SK-N-SH treated with all-trans-retinoic acid at 6 μM for 48 hours (cell line): ENCODE measurements around the gene ARHGAP22.

Source experiments
- ATAC-seq: fragments of 200-7000 bp; cut with Tn5 transposase; 3 replicates; pipeline ENCODE4 v1.9.1; 2020; ENCODE audit warnings: mild to moderate bottlenecking, moderate library complexity
- ARNTL ChIP-seq: fragments of 450-650 bp; formaldehyde crosslinking; IDR thresholded peaks from 2 replicates; pipeline ENCODE4 v1.5.0; 2020; ENCODE audit warnings: low read depth, mild to moderate bottlenecking, moderate library complexity, borderline replicate concordance
- BACH2 ChIP-seq: fragments of 250-450 bp; sonication (Bioruptor Pico); IDR thresholded peaks from 2 replicates; pipeline ENCODE4 v1.9.0; 2021; ENCODE audit warnings: mild to moderate bottlenecking, borderline replicate concordance
- CREB5 ChIP-seq: fragments of 250-450 bp; sonication (Bioruptor Pico); IDR thresholded peaks from 2 replicates; pipeline ENCODE4 v1.5.1; 2020; ENCODE audit warnings: low read depth, mild to moderate bottlenecking, moderate library complexity
- CSDC2 ChIP-seq: fragments of 250-450 bp; sonication (Bioruptor Pico); IDR thresholded peaks from 2 replicates; pipeline ENCODE4 v1.5.0; 2020; ENCODE audit warnings: mild to moderate bottlenecking, moderate library complexity
- ESRRG ChIP-seq: fragments of 250-450 bp; sonication (Bioruptor Pico); IDR thresholded peaks from 2 replicates; pipeline ENCODE4 v1.6.1; 2021; ENCODE audit warnings: mild to moderate bottlenecking
- GLIS3 ChIP-seq: fragments of 250-450 bp; sonication (Bioruptor Pico); IDR thresholded peaks from 2 replicates; pipeline ENCODE4 v1.5.0; 2020; ENCODE audit warnings: mild to moderate bottlenecking, moderate library complexity
- ISL1 ChIP-seq: fragments of 250-450 bp; sonication (Bioruptor Pico); IDR thresholded peaks from 2 replicates; pipeline ENCODE4 v2.1.2; 2022; ENCODE audit warnings: mild to moderate bottlenecking, moderate library complexity
- PPARA ChIP-seq: fragments of 250-450 bp; sonication (Bioruptor Pico); IDR thresholded peaks from 2 replicates; pipeline ENCODE4 v1.5.0; 2020; ENCODE audit warnings: mild to moderate bottlenecking, borderline replicate concordance
- SNAI2 ChIP-seq: fragments of 250-450 bp; sonication (Bioruptor Pico); IDR thresholded peaks from 2 replicates; pipeline ENCODE4 v1.5.0; 2020; ENCODE audit warnings: mild to moderate bottlenecking, moderate library complexity
- TCF4 ChIP-seq: fragments of 250-450 bp; sonication (Bioruptor Pico); IDR thresholded peaks from 2 replicates; pipeline ENCODE4 v1.8.0; 2021; ENCODE audit warnings: mild to moderate bottlenecking, moderate library complexity, borderline replicate concordance
- ZFP3 ChIP-seq: fragments of 250-450 bp; sonication (Bioruptor Pico); IDR thresholded peaks from 2 replicates; pipeline ENCODE4 v1.5.0; 2020; ENCODE audit warnings: mild to moderate bottlenecking, moderate library complexity
- ZFP30 ChIP-seq: fragments of 450-650 bp; formaldehyde crosslinking; IDR thresholded peaks from 2 replicates; pipeline ENCODE4 v1.5.0; 2022; ENCODE audit warnings: mild to moderate bottlenecking, moderate library complexity
- ZNF565 ChIP-seq: fragments of 450-650 bp; formaldehyde crosslinking; conservative IDR thresholded peaks from 2 replicates; pipeline ENCODE4 v1.5.0; 2020; ENCODE audit warnings: low read depth, mild to moderate bottlenecking, moderate library complexity
- ZNF70 ChIP-seq: fragments of 450-650 bp; formaldehyde crosslinking; IDR thresholded peaks from 2 replicates; pipeline ENCODE4 v1.5.0; 2020; ENCODE audit warnings: mild to moderate bottlenecking, moderate library complexity
- ZNF8 ChIP-seq: fragments of 450-650 bp; formaldehyde crosslinking; IDR thresholded peaks from 2 replicates; pipeline ENCODE4 v1.5.0; 2020; ENCODE audit warnings: mild to moderate bottlenecking, moderate library complexity
- TF ChIP-seq, protein P1 (sequence below): fragments of 250-450 bp; sonication (Bioruptor Pico); IDR thresholded peaks from 2 replicates; pipeline ENCODE4 v1.8.0; 2020; ENCODE audit warnings: mild to moderate bottlenecking, moderate library complexity, borderline replicate concordance
- TF ChIP-seq, protein P2 (sequence below): fragments of 250-450 bp; sonication (Bioruptor Pico); IDR thresholded peaks from 2 replicates; pipeline ENCODE4 v1.5.0; 2020; ENCODE audit warnings: mild to moderate bottlenecking, moderate library complexity
- TF ChIP-seq, protein P3 (sequence below): fragments of 250-450 bp; sonication (Bioruptor Pico); IDR thresholded peaks from 2 replicates; pipeline ENCODE4 v1.5.1; 2021; ENCODE audit warnings: mild to moderate bottlenecking, moderate library complexity
- TF ChIP-seq, protein P4 (sequence below): fragments of 250-450 bp; sonication (Bioruptor Pico); IDR thresholded peaks from 2 replicates; pipeline ENCODE4 v1.8.0; 2021; ENCODE audit warnings: low read depth, mild to moderate bottlenecking, moderate library complexity, borderline replicate concordance

Gene ARHGAP22

GRCh38 chr10:48487244-48487643, 117.6 kb downstream of the ARHGAP22 start:
- TF ChIP-seq ZFP30 (CRISPR knock-in tag): no peak
- no peak for TF ChIP-seq ZNF565
- no peak for ATAC-seq

GRCh38 chr10:48485711-48486110, 119.2 kb downstream of the ARHGAP22 start:
- TF ChIP-seq CSDC2 (CRISPR knock-in tag) (no peak), TCF4 (peak; percentile 87), SNAI2 (CRISPR knock-in tag) (no peak), CREB5 (CRISPR knock-in tag) (no peak), ZNF565 (no peak), ESRRG (CRISPR knock-in tag) (0 out of 2 replicates have a peak, but pooled peaks have one; percentile 72), GLIS3 (CRISPR knock-in tag) (no peak), ZNF70 (no peak), ARNTL (CRISPR knock-in tag) (no peak), ZFP30 (CRISPR knock-in tag) (no peak), ISL1 (peak; percentile 94), BACH2 (CRISPR knock-in tag) (no peak)
- TF ChIP-seq, protein P1, sequence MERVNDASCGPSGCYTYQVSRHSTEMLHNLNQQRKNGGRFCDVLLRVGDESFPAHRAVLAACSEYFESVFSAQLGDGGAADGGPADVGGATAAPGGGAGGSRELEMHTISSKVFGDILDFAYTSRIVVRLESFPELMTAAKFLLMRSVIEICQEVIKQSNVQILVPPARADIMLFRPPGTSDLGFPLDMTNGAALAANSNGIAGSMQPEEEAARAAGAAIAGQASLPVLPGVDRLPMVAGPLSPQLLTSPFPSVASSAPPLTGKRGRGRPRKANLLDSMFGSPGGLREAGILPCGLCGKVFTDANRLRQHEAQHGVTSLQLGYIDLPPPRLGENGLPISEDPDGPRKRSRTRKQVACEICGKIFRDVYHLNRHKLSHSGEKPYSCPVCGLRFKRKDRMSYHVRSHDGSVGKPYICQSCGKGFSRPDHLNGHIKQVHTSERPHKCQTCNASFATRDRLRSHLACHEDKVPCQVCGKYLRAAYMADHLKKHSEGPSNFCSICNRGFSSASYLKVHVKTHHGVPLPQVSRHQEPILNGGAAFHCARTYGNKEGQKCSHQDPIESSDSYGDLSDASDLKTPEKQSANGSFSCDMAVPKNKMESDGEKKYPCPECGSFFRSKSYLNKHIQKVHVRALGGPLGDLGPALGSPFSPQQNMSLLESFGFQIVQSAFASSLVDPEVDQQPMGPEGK (CRISPR knock-in tag): no peak
- TF ChIP-seq, protein P2, sequence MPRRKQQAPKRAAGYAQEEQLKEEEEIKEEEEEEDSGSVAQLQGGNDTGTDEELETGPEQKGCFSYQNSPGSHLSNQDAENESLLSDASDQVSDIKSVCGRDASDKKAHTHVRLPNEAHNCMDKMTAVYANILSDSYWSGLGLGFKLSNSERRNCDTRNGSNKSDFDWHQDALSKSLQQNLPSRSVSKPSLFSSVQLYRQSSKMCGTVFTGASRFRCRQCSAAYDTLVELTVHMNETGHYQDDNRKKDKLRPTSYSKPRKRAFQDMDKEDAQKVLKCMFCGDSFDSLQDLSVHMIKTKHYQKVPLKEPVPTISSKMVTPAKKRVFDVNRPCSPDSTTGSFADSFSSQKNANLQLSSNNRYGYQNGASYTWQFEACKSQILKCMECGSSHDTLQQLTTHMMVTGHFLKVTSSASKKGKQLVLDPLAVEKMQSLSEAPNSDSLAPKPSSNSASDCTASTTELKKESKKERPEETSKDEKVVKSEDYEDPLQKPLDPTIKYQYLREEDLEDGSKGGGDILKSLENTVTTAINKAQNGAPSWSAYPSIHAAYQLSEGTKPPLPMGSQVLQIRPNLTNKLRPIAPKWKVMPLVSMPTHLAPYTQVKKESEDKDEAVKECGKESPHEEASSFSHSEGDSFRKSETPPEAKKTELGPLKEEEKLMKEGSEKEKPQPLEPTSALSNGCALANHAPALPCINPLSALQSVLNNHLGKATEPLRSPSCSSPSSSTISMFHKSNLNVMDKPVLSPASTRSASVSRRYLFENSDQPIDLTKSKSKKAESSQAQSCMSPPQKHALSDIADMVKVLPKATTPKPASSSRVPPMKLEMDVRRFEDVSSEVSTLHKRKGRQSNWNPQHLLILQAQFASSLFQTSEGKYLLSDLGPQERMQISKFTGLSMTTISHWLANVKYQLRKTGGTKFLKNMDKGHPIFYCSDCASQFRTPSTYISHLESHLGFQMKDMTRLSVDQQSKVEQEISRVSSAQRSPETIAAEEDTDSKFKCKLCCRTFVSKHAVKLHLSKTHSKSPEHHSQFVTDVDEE (CRISPR knock-in tag): 0 out of 2 replicates have a peak, but pooled peaks have one; percentile 43
- TF ChIP-seq, protein P3, sequence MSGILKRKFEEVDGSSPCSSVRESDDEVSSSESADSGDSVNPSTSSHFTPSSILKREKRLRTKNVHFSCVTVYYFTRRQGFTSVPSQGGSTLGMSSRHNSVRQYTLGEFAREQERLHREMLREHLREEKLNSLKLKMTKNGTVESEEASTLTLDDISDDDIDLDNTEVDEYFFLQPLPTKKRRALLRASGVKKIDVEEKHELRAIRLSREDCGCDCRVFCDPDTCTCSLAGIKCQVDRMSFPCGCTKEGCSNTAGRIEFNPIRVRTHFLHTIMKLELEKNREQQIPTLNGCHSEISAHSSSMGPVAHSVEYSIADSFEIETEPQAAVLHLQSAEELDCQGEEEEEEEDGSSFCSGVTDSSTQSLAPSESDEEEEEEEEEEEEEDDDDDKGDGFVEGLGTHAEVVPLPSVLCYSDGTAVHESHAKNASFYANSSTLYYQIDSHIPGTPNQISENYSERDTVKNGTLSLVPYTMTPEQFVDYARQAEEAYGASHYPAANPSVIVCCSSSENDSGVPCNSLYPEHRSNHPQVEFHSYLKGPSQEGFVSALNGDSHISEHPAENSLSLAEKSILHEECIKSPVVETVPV (CRISPR knock-in tag): peak; percentile 27; the same call in 1 of the 2 replicates
- no peak for ATAC-seq

- no peak for TF ChIP-seq ZFP3 (CRISPR knock-in tag)
- no peak for TF ChIP-seq BACH2 (CRISPR knock-in tag)
- no peak for TF ChIP-seq ZNF8 (CRISPR knock-in tag)
- TF ChIP-seq, protein P2 (CRISPR knock-in tag): no peak
- TF ChIP-seq SNAI2 (CRISPR knock-in tag): no peak
- TF ChIP-seq CSDC2 (CRISPR knock-in tag): no peak
- TF ChIP-seq ZNF565: no peak
- no peak for TF ChIP-seq ARNTL (CRISPR knock-in tag)
- TF ChIP-seq, protein P4, sequence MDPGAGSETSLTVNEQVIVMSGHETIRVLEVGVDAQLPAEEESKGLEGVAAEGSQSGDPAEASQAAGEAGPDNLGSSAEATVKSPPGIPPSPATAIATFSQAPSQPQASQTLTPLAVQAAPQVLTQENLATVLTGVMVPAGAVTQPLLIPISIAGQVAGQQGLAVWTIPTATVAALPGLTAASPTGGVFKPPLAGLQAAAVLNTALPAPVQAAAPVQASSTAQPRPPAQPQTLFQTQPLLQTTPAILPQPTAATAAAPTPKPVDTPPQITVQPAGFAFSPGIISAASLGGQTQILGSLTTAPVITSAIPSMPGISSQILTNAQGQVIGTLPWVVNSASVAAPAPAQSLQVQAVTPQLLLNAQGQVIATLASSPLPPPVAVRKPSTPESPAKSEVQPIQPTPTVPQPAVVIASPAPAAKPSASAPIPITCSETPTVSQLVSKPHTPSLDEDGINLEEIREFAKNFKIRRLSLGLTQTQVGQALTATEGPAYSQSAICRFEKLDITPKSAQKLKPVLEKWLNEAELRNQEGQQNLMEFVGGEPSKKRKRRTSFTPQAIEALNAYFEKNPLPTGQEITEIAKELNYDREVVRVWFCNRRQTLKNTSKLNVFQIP (CRISPR knock-in tag): no peak
- TF ChIP-seq, protein P3 (CRISPR knock-in tag): no peak
- no peak for TF ChIP-seq ZFP30 (CRISPR knock-in tag)
- TF ChIP-seq ZNF70: no peak
- no peak for TF ChIP-seq TCF4
- TF ChIP-seq GLIS3 (CRISPR knock-in tag): no peak
- TF ChIP-seq PPARA: no peak
- no peak for TF ChIP-seq CREB5 (CRISPR knock-in tag)
- ATAC-seq: no peak
Observed at GRCh38 chr10:48484911-48485310, 120.0 kb downstream of the ARHGAP22 start.
